ENCODE data around the gene ZCCHC4.
A peak's percentile ranks its signal among the peaks of the same experiment; 100 is the strongest.

Gene ZCCHC4

GRCh38 chr4:25312496-25313200 lies at the start of gene ZCCHC4:
ZCCHC4 (plus strand) TSS chr4:25312774; CDS start chr4:25312810, 36 bp downstream.
- H3K36me3 ChIP-seq (ENCODE audit: insufficient read depth, low read length) = peaks cover 11% of the 10 kb centered on the region; the same call in 1 of the 2 replicates
- peaks cover 5% of the 10 kb centered on the region for H3K79me2 ChIP-seq (ENCODE audit: control insufficient read depth, insufficient read depth, low read length, unreplicated experiment)
- H3K27ac ChIP-seq (ENCODE audit: low read depth, low read length) = peak within 1 kb of the TSS; percentile 63
- H3K27me3 ChIP-seq (ENCODE audit: insufficient read depth, low read length) = no peaks in the 10 kb centered on the region
- H3K4me3 ChIP-seq (ENCODE audit: low read depth, low read length) = peak within 1 kb of the TSS; percentile 91
- H2AFZ ChIP-seq (ENCODE audit: low read length, unreplicated experiment) = peak within 1 kb of the TSS; percentile 91
- peaks cover 21% of the 10 kb centered on the region for H3K4me1 ChIP-seq (ENCODE audit: control insufficient read depth, insufficient read depth, low read length, unreplicated experiment)

GRCh38 chr4:25271866-25272265 lies 40.7 kb upstream of the ZCCHC4 start:
- Histone ChIP-seq H3K79me2 (ENCODE audit: control insufficient read depth, insufficient read depth, low read length, unreplicated experiment) (no peaks in the 10 kb centered on the region), H2AFZ (ENCODE audit: low read length, unreplicated experiment) (no peak overlapping the region), H3K27me3 (ENCODE audit: insufficient read depth, low read length) (no peaks in the 10 kb centered on the region), H3K4me3 (ENCODE audit: low read depth, low read length) (no peak overlapping the region), H3K36me3 (ENCODE audit: insufficient read depth, low read length) (0 out of 2 replicates have a peak, but pooled peaks cover 6% of the 10 kb centered on the region), H3K27ac (ENCODE audit: low read depth, low read length) (no peak overlapping the region), H3K4me1 (ENCODE audit: control insufficient read depth, insufficient read depth, low read length, unreplicated experiment) (no peaks in the 10 kb centered on the region)

GRCh38 chr4:25280210-25280609 lies 32.4 kb upstream of the ZCCHC4 start:
- Histone ChIP-seq H2AFZ (ENCODE audit: low read length, unreplicated experiment) (no peak overlapping the region), H3K36me3 (ENCODE audit: insufficient read depth, low read length) (peaks cover 10% of the 10 kb centered on the region), H3K4me1 (ENCODE audit: control insufficient read depth, insufficient read depth, low read length, unreplicated experiment) (no peaks in the 10 kb centered on the region), H3K79me2 (ENCODE audit: control insufficient read depth, insufficient read depth, low read length, unreplicated experiment) (no peaks in the 10 kb centered on the region), H3K4me3 (ENCODE audit: low read depth, low read length) (no peak overlapping the region), H3K27me3 (ENCODE audit: insufficient read depth, low read length) (no peaks in the 10 kb centered on the region), H3K27ac (ENCODE audit: low read depth, low read length) (no peak overlapping the region)

GRCh38 chr4:25283948-25284347 lies 28.6 kb upstream of the ZCCHC4 start:
- Histone ChIP-seq H2AFZ (ENCODE audit: low read length, unreplicated experiment) (no peak overlapping the region), H3K4me1 (ENCODE audit: control insufficient read depth, insufficient read depth, low read length, unreplicated experiment) (no peaks in the 10 kb centered on the region), H3K36me3 (ENCODE audit: insufficient read depth, low read length) (peaks cover 5% of the 10 kb centered on the region; the same call in 1 of the 2 replicates), H3K4me3 (ENCODE audit: low read depth, low read length) (no peak overlapping the region), H3K27ac (ENCODE audit: low read depth, low read length) (no peak overlapping the region), H3K79me2 (ENCODE audit: control insufficient read depth, insufficient read depth, low read length, unreplicated experiment) (no peaks in the 10 kb centered on the region), H3K27me3 (ENCODE audit: insufficient read depth, low read length) (no peaks in the 10 kb centered on the region)

- no peak overlapping the region for H2AFZ ChIP-seq (ENCODE audit: low read length, unreplicated experiment)
- H3K27ac ChIP-seq (ENCODE audit: low read depth, low read length) = no peak overlapping the region
- no peaks in the 10 kb centered on the region for H3K79me2 ChIP-seq (ENCODE audit: control insufficient read depth, insufficient read depth, low read length, unreplicated experiment)
- H3K4me3 ChIP-seq (ENCODE audit: low read depth, low read length) = no peak overlapping the region
- peaks cover 5% of the 10 kb centered on the region; the same call in 1 of the 2 replicates for H3K36me3 ChIP-seq (ENCODE audit: insufficient read depth, low read length)
- no peaks in the 10 kb centered on the region for H3K4me1 ChIP-seq (ENCODE audit: control insufficient read depth, insufficient read depth, low read length, unreplicated experiment)
- H3K27me3 ChIP-seq (ENCODE audit: insufficient read depth, low read length) = no peaks in the 10 kb centered on the region
Observed at GRCh38 chr4:25284466-25284865, 28.1 kb upstream of the ZCCHC4 start.

GRCh38 chr4:25290490-25291067 lies 22.0 kb upstream of the ZCCHC4 start:
- H3K4me1 ChIP-seq (ENCODE audit: control insufficient read depth, insufficient read depth, low read length, unreplicated experiment) = no peaks in the 10 kb centered on the region
- H3K4me3 ChIP-seq (ENCODE audit: low read depth, low read length) = no peak overlapping the region
- no peaks in the 10 kb centered on the region for H3K27me3 ChIP-seq (ENCODE audit: insufficient read depth, low read length)
- H2AFZ ChIP-seq (ENCODE audit: low read length, unreplicated experiment) = no peak overlapping the region
- no peak overlapping the region for H3K27ac ChIP-seq (ENCODE audit: low read depth, low read length)
- H3K79me2 ChIP-seq (ENCODE audit: control insufficient read depth, insufficient read depth, low read length, unreplicated experiment) = no peaks in the 10 kb centered on the region
- no peaks in the 10 kb centered on the region for H3K36me3 ChIP-seq (ENCODE audit: insufficient read depth, low read length)

GRCh38 chr4:25291158-25291733 lies 21.3 kb upstream of the ZCCHC4 start:
- Histone ChIP-seq H3K4me3 (ENCODE audit: low read depth, low read length) (no peak overlapping the region), H3K27me3 (ENCODE audit: insufficient read depth, low read length) (no peaks in the 10 kb centered on the region), H3K27ac (ENCODE audit: low read depth, low read length) (no peak overlapping the region), H2AFZ (ENCODE audit: low read length, unreplicated experiment) (no peak overlapping the region), H3K79me2 (ENCODE audit: control insufficient read depth, insufficient read depth, low read length, unreplicated experiment) (no peaks in the 10 kb centered on the region), H3K36me3 (ENCODE audit: insufficient read depth, low read length) (no peaks in the 10 kb centered on the region), H3K4me1 (ENCODE audit: control insufficient read depth, insufficient read depth, low read length, unreplicated experiment) (no peaks in the 10 kb centered on the region)

- Histone ChIP-seq H3K79me2 (ENCODE audit: control insufficient read depth, insufficient read depth, low read length, unreplicated experiment) (no peaks in the 10 kb centered on the region), H3K36me3 (ENCODE audit: insufficient read depth, low read length) (no peaks in the 10 kb centered on the region), H2AFZ (ENCODE audit: low read length, unreplicated experiment) (no peak overlapping the region), H3K4me1 (ENCODE audit: control insufficient read depth, insufficient read depth, low read length, unreplicated experiment) (no peaks in the 10 kb centered on the region), H3K27me3 (ENCODE audit: insufficient read depth, low read length) (peaks cover 23% of the 10 kb centered on the region), H3K4me3 (ENCODE audit: low read depth, low read length) (no peak overlapping the region), H3K27ac (ENCODE audit: low read depth, low read length) (no peak overlapping the region)
Observed at GRCh38 chr4:25297528-25298242, 14.9 kb upstream of the ZCCHC4 start.

GRCh38 chr4:25299476-25300203 lies 12.9 kb upstream of the ZCCHC4 start:
- no peak overlapping the region for H2AFZ ChIP-seq (ENCODE audit: low read length, unreplicated experiment)
- H3K27me3 ChIP-seq (ENCODE audit: insufficient read depth, low read length) = peaks cover 23% of the 10 kb centered on the region
- no peak overlapping the region for H3K4me3 ChIP-seq (ENCODE audit: low read depth, low read length)
- no peak overlapping the region for H3K27ac ChIP-seq (ENCODE audit: low read depth, low read length)
- no peaks in the 10 kb centered on the region for H3K4me1 ChIP-seq (ENCODE audit: control insufficient read depth, insufficient read depth, low read length, unreplicated experiment)
- H3K36me3 ChIP-seq (ENCODE audit: insufficient read depth, low read length) = no peaks in the 10 kb centered on the region
- no peaks in the 10 kb centered on the region for H3K79me2 ChIP-seq (ENCODE audit: control insufficient read depth, insufficient read depth, low read length, unreplicated experiment)

GRCh38 chr4:25301471-25301870 lies 11.1 kb upstream of the ZCCHC4 start:
- peaks cover 23% of the 10 kb centered on the region for H3K27me3 ChIP-seq (ENCODE audit: insufficient read depth, low read length)
- H3K79me2 ChIP-seq (ENCODE audit: control insufficient read depth, insufficient read depth, low read length, unreplicated experiment) = no peaks in the 10 kb centered on the region
- no peaks in the 10 kb centered on the region for H3K36me3 ChIP-seq (ENCODE audit: insufficient read depth, low read length)
- H3K4me1 ChIP-seq (ENCODE audit: control insufficient read depth, insufficient read depth, low read length, unreplicated experiment) = no peaks in the 10 kb centered on the region
- H3K27ac ChIP-seq (ENCODE audit: low read depth, low read length) = no peak overlapping the region
- H2AFZ ChIP-seq (ENCODE audit: low read length, unreplicated experiment) = no peak overlapping the region
- no peak overlapping the region for H3K4me3 ChIP-seq (ENCODE audit: low read depth, low read length)

Data from ACC112 (cell line).